ENCODE results near the gene MDFI. TPM values are rescaled to one million over a fixed set of nuclear protein-coding genes. Genes with fewer than 3 reads are reported as not detected.
A peak's percentile ranks its signal among the peaks of the same experiment; 100 is the strongest.

Gene MDFI
- total RNA-seq, 1 donor from 2014 or later = 29.5 TPM

GRCh38 chr6:41675176-41675775 lies 37.0 kb downstream of the MDFI start:
- no peak for TF ChIP-seq EZH2phosphoT487 (IDR thresholded peaks at IDR 0.05)
- no peak for TF ChIP-seq CTCF (IDR thresholded peaks at IDR 0.05)
- no peak for TF ChIP-seq EZH2 (IDR thresholded peaks at IDR 0.05)
- Mint-ChIP-seq H3K9me3 (peaks cover 3% of the 10 kb centered on the region), H3K27me3 (ENCODE audit: insufficient read depth, low read depth) (peaks cover 12% of the 10 kb centered on the region), H3K4me3 (no peak overlapping the region), H3K4me1 (peaks cover 38% of the 10 kb centered on the region), H3K36me3 (no peaks in the 10 kb centered on the region), H3K27ac (peak overlapping the region; percentile 64)
- Histone ChIP-seq H4K20me1 (ENCODE audit: low read depth) (no peaks in the 10 kb centered on the region), H3K4me2 (no peak overlapping the region), H3K36me3 (no peaks in the 10 kb centered on the region), H3K27ac (no peak overlapping the region), H3K79me2 (ENCODE audit: low read depth) (no peaks in the 10 kb centered on the region), H3K4me3 (no peak overlapping the region), H3K4me1 (peaks cover 15% of the 10 kb centered on the region), H3K9me3 (ENCODE audit: low read depth) (no peaks in the 10 kb centered on the region), H3F3A (ENCODE audit: low read depth) (peaks cover 10% of the 10 kb centered on the region), H2AFZ (replicated peaks) (no peak overlapping the region), H3K27me3 (no peaks in the 10 kb centered on the region), H3K9ac (no peak overlapping the region)
- no peak for DNase-seq (ENCODE audit: low spot score)

GRCh38 chr6:41675992-41676391 lies 37.7 kb downstream of the MDFI start:
- no peak overlapping the region for H3K4me2 ChIP-seq
- no peaks in the 10 kb centered on the region for H3K36me3 Mint-ChIP-seq
- peaks cover 10% of the 10 kb centered on the region for H3F3A ChIP-seq (ENCODE audit: low read depth)
- no peaks in the 10 kb centered on the region for H4K20me1 ChIP-seq (ENCODE audit: low read depth)
- H3K27ac ChIP-seq = no peak overlapping the region
- no peaks in the 10 kb centered on the region for H3K9me3 Mint-ChIP-seq
- H3K27me3 ChIP-seq = no peaks in the 10 kb centered on the region
- H3K79me2 ChIP-seq (ENCODE audit: low read depth) = no peaks in the 10 kb centered on the region
- H3K4me3 ChIP-seq = no peak overlapping the region
- no peak for DNase-seq (ENCODE audit: low spot score)
- peaks cover 18% of the 10 kb centered on the region for H3K4me1 ChIP-seq
- H3K27ac Mint-ChIP-seq = no peak overlapping the region
- H3K4me1 Mint-ChIP-seq = peaks cover 42% of the 10 kb centered on the region
- H3K27me3 Mint-ChIP-seq (ENCODE audit: insufficient read depth, low read depth) = peaks cover 6% of the 10 kb centered on the region
- no peak overlapping the region for H2AFZ ChIP-seq (replicated peaks)
- no peak overlapping the region for H3K4me3 Mint-ChIP-seq
- TF ChIP-seq EZH2phosphoT487 (IDR thresholded peaks at IDR 0.05) (no peak), EZH2 (IDR thresholded peaks at IDR 0.05) (no peak), CTCF (IDR thresholded peaks at IDR 0.05) (no peak)
- H3K36me3 ChIP-seq = no peaks in the 10 kb centered on the region
- no peaks in the 10 kb centered on the region for H3K9me3 ChIP-seq (ENCODE audit: low read depth)
- H3K9ac ChIP-seq = no peak overlapping the region

GRCh38 chr6:41676431-41676830 lies 38.2 kb downstream of the MDFI start:
- H3K27ac Mint-ChIP-seq = no peak overlapping the region
- Histone ChIP-seq H3K4me3 (no peak overlapping the region), H4K20me1 (ENCODE audit: low read depth) (no peaks in the 10 kb centered on the region), H3F3A (ENCODE audit: low read depth) (peaks cover 10% of the 10 kb centered on the region), H3K4me2 (no peak overlapping the region), H2AFZ (replicated peaks) (no peak overlapping the region), H3K4me1 (peaks cover 18% of the 10 kb centered on the region), H3K9me3 (ENCODE audit: low read depth) (no peaks in the 10 kb centered on the region), H3K9ac (no peak overlapping the region), H3K36me3 (no peaks in the 10 kb centered on the region), H3K27ac (no peak overlapping the region), H3K27me3 (no peaks in the 10 kb centered on the region), H3K79me2 (ENCODE audit: low read depth) (no peaks in the 10 kb centered on the region)
- no peak for DNase-seq (ENCODE audit: low spot score)
- peaks cover 42% of the 10 kb centered on the region for H3K4me1 Mint-ChIP-seq
- no peaks in the 10 kb centered on the region for H3K36me3 Mint-ChIP-seq
- no peak overlapping the region for H3K4me3 Mint-ChIP-seq
- H3K27me3 Mint-ChIP-seq (ENCODE audit: insufficient read depth, low read depth) = peaks cover 5% of the 10 kb centered on the region
- H3K9me3 Mint-ChIP-seq = no peaks in the 10 kb centered on the region
- TF ChIP-seq EZH2 (IDR thresholded peaks at IDR 0.05) = no peak
- TF ChIP-seq EZH2phosphoT487 (IDR thresholded peaks at IDR 0.05) = no peak
- TF ChIP-seq CTCF (IDR thresholded peaks at IDR 0.05) = no peak

Data from neural progenitor cell (in vitro differentiated cells).